Inflammatory macrophage treated with lipopolysaccharide for 4 hours (primary cell): Measurements from ENCODE around the gene TAOK1.
"Not testable (repeated sequence)": the region's sequence is repeated elsewhere in the genome, so short reads cannot be mapped to it uniquely, and the experiment has no call there.

Experiments used
- DNase-seq: peaks from one replicate; pipeline ENCODE4 v3.0.0-alpha.2; 2020

The TAOK1 gene

DNA sequence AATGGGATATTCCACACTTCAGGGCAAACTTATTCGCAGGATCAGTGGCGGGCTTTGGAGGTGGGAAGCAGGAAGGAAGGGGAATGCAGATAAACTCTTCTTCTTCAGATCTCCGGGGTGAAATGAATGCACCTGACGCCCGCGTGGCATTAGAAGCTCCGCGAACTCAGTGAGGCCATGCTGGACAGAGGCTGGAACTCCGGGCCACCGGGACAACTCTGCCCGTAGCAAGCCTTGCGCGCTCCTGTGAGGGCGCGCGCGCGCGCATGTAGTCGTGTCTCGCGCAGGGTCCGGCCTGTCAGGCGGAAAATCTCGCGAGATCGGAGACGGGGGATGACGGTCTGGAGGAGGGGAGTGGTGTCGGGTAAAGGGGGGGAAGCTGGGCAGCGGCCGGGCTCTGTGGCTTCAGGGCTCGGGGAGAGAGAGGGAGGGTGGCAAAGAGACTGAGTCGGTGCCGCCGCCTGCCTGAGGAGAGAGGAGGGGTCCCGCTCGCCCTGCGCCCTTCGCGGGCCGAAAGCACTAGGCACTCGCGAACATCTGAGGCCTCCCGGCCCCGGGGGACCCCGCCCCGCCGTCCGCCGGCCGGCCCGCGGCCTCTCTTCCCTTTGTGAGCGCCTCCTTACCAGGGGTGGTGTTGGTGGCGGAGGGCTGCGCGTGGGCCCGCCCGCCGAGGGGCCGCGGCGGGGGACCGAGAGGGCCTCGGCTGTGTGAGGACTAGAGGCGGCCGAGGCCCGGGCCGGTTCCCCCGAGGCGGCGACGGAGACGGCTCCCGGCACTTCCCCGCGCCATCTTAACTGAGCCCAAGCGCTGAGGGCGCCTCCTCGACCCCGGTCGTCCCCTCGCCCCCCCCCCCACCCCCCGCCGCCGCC is at the start of gene TAOK1:
TAOK1 (plus strand) TSS at position 382 of the 869 bp plus-strand sequence. CDS start 61,186 bp downstream, outside the sequence.
- peak; percentile 99 for DNase-seq

DNA sequence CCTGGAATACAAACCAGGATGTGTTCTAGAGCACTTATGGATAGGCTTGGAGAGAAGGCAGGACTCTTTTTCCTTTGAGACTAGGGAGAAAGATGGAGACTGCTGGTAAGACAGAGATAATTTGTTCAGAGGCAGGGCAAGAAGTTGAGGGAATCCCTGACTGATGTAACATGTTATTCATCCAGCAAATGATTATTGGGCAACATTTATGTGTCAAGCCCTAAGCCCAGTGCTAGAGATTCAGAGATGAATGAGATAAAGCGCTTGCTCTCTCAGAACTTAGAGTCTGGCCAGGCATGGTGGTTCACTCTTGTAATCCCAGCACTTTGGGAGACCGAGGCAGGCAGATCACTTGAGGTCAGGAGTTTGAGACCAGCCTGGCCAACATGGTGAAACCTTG is 48.4 kb upstream of the TAOK1 start:
- peak; percentile 89 for DNase-seq

DNA sequence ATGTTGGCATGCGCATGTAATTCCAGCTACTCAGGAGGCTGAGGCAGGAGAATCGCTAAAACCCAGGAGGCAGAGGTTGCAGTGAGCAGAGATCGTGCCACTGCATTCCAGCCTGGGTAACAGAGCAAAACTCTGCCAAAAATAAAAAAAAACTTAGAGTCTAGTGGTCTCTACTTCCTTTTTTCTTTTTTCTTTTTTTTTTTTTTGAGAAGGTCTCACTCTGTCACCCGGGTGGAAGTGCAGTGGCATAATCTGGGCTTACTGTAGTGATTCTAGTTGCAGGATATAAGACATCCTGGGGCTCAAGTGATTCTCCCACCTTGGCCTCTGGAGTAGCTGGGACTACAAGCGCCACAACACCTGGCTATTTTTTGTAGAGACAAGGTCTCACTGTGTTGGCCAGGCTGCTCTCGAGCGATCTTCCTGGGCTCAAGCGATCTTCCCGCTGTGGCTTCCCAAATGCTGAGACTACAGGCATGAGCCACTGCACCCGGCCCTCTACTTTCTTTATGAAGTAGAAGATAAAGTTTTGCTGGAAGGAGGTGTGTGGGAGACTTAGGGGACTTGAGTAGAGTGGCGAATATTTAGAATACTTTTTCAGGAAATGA is 47.9 kb upstream of the TAOK1 start:
- DNase-seq, result peak; percentile 56

DNA sequence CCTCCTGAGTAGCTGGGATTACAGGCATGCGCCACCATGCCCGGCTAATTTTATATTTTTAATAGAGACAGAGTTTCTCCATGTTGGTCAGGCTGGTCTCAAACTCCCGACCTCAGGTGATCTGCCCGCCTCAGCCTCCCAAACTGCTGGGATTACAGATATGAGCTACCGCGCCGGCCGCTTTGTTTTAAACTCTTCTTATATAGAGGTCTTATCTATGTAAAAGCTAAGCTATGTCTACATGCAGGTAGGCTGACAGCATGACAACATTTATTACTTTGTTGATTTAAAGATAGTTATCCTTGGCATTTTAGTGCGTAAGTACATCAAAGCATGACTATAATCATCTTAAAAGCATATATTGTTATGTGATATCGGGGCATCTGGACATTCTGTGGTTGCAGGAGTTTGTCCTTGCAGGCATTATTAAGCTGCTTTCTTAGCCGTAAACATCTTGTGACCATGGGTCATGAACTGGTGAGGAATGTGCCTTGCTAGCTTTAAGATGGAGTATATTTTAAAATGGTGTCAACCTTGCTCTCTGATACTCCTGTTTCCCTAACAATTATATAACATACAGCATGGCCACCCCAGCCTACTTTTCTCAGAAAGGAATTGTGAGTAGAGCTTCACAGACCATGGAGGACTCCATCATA is 45.8 kb upstream of the TAOK1 start:
- no peak for DNase-seq

DNA sequence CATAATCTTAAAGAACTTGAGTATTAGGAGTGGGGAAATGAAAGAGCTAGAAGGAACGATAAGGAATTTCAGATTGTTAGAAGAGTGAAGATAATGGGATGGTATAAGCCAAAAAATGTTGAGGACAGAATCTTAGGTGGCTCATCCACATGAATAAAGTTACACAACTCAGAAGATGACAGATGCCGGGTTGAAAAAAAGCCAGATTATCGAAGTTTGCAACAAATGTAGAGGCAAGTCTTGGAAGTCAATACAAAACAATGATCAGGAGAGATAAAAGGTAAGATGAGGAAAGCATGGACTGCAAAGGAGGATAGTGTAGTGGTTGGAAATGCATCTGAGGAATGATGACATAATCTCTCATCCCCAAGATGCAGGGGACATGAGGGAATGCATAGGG is 45.1 kb upstream of the TAOK1 start:
- no peak for DNase-seq

DNA sequence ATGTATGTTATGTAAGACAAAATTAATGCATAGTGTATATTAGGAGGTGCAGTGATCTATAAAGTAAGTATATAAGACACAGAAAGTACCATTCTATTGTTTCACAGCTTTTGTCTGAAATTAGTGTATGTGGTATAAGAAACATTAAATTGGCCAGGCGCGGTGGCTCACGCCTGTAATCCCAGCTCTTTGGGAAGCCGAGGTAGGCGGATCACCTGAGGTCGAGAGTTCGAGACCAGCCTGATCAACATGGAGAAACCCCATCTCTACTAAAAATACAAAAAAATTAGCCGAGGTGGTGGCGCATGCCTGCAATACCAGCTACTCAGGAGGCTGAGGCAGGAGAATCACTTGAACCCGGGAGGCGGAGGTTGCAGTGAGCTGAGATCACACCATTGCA is 44.7 kb upstream of the TAOK1 start:
- not testable (repeated sequence) for DNase-seq

DNA sequence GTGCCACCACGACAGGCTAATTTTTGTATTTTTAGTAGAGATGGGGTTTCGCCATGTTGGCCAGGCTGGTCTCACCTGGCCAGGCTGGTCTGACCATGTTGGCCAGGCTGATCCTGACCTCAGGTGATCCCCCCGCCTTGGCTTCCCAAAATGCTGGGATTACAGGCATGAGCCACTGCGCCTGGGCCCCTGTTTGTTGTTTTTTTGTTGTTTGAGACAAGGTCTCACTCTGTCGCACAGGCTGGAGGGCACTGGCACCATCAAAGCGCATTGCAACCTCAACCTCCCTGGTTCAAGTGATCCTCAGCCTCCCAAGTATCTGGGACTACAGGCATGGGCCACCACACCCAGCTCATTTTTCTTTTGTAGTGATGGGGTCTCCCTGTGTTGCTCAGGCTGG is 43.7 kb upstream of the TAOK1 start:
- no peak for DNase-seq

DNA sequence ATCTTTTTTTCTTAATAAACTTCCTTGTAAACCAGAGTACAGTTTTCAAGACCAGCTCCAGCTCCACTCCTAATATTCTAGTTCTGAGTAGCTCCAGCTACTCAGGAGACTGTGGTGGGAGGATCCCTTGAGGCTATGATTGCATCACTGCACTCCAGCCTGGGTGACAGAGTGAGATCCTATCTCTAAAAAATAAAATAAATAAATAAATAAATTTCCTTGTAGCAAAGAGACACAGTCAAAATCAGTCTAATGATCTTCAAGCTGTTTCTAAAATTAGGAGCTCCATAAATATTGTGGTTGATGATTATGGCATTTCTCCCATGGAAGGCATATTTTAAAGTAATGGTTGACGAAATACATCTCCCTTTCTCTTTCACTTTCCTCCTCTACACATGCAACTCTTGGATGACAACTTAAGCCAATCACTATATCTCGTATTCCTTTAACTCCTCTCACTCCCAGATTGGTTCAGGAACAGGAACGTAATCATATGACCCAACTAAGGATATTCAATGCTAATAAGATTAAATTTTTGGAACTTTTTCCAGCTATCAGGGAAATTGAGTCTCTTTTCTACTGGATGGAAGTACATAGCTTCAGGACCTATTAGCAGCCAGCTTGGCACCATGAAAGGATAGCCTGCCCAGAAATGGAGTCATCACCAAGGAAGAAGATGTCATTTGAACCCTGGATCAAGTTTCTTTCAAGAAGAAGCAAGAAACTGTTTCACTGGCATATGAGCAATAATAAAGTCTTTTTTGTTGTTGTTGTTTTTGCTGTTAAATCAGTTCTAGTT is 42.1 kb upstream of the TAOK1 start:
- DNase-seq, result peak; percentile 29

DNA sequence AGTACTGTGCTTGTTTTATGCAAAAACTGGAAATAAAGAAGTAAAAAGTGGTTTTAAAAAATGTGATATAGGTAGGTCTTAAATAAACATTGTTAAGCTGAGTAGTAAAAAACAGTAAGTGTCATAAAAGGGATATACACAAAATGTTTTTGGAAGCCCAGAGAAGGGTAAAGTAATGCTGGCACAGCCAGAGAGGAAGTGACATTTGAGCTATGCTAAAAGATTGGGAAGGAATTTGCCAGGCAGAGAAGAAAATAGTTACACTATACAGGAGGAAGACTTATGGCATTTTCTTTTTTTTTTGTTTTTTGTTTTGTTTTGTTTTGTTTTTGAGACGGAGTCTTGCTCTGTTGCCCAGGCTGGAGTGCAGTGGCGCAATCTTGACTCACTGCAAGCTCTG is 40.8 kb upstream of the TAOK1 start:
- no peak for DNase-seq

DNA sequence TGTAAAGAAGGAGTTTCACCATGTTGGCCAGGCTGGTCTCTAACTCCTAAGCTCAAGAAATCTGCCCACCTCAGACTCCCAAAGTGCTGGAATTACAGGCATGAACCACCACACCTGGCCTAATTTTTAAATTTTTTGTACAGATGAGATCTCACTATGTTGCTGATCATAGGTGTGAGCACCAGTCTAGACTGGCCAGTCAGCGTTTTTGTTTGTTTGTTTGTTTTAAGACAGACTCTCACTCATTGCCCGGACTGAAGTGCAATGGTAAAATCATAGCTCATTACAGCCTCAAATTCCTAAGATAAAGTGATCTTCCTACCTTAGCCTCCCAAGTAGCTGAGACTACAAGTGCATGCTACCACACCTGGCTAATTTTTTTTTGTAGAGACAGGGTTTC is 38.0 kb upstream of the TAOK1 start:
- no peak for DNase-seq

DNA sequence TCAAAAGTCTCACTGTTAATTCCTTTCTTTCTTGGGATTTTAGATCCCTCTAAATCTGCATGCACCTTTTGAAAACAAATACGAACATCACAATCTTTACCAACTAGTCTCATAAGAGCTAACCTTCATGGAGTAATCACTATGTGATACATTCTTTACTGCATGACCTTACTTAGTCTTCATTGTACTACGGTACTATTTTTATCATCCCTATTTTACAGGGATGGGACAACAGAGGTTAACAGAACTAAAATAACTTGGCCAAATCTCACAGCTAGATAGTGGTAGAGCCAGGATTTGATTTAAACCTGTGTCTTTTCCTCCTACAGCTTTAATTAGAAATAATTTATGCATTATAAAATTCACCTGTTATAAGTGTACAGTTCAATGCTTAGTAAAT is 32.9 kb upstream of the TAOK1 start:
- DNase-seq, result no peak

DNA sequence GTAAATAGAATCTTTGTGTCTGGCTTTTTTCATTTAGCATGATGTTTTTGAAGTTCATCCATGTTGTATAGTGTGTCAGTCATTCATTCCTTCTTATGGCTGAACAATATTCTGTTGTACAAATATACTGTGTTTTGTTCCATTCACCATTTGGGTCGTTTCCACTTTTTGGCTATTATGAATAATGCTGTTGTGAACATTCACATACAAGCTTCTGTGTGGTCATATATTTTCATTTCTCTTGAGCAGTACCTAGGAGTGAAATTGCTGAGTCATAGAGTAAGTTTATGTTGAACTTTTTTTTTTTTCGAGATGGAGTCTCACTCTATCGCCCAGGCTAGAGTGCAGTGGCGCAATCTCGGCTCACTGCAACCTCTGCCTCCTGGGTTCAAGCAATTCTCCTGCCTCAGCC is 32.3 kb upstream of the TAOK1 start:
- DNase-seq, result peak; percentile 15

DNA sequence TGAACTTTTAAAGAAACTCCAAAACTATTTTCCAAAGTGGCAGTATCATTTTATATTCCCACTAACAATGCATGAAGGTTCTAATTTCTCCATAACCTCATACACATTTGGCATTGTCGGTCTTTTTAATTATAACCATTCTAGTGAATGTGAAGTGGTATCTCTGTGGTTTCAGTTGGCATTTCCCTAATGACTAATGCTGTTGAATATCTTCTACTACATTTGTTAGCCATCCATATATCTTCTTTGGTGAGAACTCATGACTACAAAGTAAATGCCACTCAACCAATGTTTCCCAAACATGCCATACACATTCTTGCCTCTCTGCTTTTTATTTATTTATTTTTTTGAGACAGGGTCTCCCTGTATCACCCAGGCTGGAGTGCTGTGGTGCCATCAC is 31.7 kb upstream of the TAOK1 start:
- DNase-seq, result no peak

DNA sequence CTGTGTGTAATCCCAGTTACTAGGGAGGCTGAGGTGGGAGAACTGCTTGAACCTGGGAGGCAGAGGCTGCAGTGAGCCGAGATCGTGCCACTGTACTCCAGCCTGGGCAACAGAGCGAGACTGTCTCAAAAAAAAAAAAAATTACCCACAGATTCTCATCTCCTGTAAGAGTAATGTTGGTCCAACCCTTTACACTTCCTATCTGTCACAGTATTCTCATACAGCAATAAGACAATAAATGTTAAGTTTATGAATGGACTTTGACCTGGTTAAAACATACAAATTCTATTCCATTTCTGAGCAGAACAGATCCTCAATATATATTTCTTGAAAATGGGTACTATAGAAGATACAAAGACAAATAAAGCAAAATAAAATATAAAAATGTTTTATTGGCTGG is 30.4 kb upstream of the TAOK1 start:
- no peak for DNase-seq

DNA sequence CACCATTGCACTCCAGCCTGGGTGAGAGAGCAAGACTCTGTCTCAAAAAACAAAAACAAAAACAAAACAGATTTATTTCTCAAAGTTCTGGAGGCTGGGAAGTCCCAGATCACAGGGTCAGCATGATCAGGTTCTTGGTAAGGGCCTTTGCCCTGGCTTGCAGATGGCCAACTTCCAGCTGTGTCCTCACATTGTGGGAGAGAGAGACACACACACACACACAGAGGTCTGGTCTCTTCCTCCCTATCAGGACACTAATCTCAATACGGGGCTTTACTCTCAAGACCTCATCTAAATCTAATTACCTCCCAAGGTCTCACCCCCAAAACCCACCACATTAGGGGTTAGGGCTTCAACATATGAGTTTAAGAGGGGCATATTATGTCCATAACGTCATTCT is 26.4 kb upstream of the TAOK1 start:
- no peak for DNase-seq

DNA sequence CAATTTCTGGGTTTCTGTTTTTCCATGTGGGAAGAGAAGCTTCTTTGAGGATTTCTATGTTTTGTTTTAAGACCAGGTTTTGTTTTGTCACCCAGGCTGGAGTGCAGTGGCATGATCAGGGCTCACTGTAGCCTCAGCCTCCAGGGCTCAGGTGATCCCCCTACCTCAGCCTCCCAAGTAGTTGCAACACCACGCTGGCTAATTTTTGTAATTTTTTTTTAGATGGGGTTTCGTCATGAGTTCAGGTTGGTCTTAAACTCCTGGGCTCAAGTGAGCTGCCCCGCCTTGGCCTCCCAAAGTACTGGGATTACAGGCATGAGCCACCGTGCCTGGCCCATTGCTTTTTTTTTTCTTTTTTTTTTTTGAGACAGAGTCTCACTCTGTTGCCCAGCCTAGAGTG is 25.5 kb upstream of the TAOK1 start:
- DNase-seq, result no peak

DNA sequence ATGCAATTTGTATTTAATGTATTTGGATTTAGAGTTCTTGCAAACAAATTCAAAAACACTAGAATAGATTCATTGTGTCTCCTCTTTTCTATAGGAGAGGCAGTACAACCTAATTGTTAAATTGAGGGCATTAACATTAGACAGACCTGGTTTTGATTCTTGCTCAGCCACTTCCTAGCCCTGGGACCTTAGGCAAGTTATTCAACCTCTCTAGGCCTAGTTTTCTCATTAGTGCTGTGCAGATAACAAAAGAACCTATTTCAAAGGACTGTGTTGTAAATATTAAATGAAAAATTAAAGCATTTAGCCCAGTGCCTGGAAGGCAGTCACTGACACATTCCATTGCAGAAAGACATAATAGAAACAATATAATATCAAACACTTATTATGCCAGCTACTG is 22.0 kb upstream of the TAOK1 start:
- no peak for DNase-seq

DNA sequence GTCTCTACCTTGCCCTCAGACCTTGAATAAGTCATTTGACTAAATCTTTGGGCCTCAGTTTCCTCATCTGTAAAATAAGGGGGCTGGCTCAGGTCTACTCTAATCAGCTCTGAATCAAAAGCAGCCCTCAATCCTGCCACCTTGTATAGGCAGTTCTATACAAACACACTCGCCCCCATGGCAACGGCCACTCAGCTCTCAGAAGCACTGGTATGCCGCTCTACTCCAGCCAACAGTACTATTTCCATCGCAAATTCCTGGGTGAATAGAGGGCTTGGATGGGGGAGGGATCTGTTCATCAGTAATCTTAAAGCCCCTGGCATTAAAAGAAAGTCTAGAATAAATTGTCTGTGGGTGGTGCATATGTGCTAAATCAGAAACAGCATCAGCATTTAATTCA is 21.2 kb upstream of the TAOK1 start:
- no peak for DNase-seq

DNA sequence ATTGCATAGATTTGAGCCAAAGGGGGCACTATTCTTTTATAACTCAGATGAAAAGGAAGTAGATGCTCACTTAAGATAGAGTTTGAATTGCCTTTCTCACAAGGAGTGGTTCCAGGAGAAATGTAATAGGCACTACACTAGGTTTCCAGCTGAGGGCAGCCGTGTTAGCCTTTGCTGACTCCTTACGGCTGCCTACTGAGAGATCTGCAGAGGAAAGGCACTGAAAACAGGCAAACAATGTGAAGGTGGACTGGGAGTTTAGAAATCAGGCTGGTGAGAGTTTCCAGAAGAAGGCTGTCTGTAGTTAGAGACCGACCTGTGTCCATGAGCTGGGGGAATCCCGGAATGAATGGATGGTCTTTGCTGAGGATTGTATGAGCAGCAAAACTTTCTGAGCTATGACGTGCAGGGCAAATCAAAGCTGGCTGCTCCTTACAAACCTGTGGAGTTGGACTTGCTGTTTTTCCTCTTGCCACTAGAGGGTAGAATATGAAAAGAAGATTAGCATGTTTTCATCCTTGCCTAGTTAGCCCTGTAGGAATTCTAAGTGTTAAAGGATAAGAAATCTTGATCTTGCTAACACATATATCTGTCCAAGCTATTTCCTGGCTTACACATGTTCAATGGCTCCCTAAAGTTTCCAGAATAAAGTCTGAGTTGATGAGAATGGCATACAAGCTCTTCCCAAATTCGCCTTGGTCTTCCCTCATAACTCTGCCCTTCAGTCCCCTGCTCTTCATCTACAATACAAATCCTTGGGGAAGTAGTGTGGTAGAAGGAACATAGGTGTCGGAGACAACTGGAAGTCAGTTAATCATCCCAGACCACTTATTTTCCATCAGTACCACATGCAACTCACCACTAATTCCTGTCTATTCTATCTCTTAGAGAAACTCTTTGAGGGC is 20.1 kb upstream of the TAOK1 start:
- peak; percentile 74 for DNase-seq

DNA sequence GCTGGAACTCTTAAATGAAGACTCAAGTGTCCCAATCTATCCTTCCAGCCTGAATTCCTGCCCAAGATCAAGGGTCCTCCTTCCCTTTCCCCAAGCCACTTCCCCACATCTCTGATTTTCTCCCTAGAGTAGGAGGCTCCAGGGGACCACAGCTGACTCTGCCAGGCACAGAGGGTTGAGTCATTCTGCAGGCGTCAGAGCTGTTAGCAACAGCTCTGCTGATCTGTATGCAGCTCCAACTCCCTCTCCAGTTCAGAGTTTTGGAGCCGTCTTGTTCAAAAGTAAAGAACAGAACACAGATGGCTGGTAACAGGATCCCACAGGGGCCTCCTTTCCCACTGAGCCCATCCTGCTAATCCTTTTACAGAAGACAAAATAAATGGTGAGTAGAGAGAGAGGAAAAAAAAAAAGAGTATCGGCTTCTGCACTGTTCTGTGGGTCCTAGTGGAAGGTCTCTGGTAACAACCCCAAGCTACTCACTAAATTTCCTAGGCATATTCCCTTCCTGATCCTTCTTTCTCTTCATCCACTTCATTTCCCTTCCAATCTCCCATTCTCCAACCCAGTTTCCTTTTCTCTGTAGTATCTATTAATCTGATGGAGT is 13.4 kb upstream of the TAOK1 start:
- peak; percentile 73 for DNase-seq

DNA sequence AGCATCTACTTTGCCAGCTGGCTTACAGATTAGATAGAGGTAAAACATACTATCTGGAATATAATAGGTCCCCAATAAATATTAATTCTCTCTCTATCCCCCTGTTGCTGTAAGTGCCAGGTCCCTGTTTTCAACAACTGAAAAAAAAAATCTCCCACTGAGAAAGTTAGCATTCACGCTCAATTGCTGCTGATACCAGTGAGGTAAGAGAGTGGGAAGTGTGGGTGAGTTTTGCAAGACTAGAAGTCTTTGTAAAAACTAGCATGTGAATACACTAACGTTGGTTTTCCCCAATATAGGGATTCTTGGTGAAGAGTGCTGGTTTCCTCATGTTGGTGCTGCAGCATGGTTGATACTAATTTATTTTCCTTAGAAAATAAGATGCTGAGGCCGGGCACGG is 11.7 kb upstream of the TAOK1 start:
- DNase-seq, result peak; percentile 79
